K562 (cell line): ENCODE data around the gene TXNIP. TPM values are rescaled to one million over a fixed set of nuclear protein-coding genes. Genes with fewer than 3 reads are reported as not detected.
A peak's percentile ranks its signal among the peaks of the same experiment; 100 is the strongest.

Source experiments
- CTBP1 ChIP-seq: fragments of 450-650 bp; IDR thresholded peaks from 2 replicates; pipeline ENCODE4 v1.6.1; 2016; ENCODE audit warnings: borderline replicate concordance
- FOXK2 ChIP-seq, 2 experiments: fragments of 450-650 bp; IDR thresholded peaks in 1 of 2; conservative IDR thresholded peaks in 1 of 2; 2 replicates each; pipeline ENCODE4 v1.6.1; 2016; ENCODE audit warnings: low read depth in 2 of 2, mild to moderate bottlenecking in 1 of 2
- GABPA ChIP-seq: fragments of 200-800 bp; sonication (Bioruptor generic); conservative IDR thresholded peaks from 2 replicates; pipeline ENCODE4 v1.6.1; 2016; ENCODE audit warnings: low read depth, missing genetic modification characterization, missing compliant biosample characterization
- GATAD2B ChIP-seq: fragments of 450-650 bp; IDR thresholded peaks from 2 replicates; pipeline ENCODE4 v1.6.1; 2017; ENCODE audit warnings: mild to moderate bottlenecking, borderline replicate concordance
- HDAC2 ChIP-seq: fragments of 450-650 bp; IDR thresholded peaks from 2 replicates; pipeline ENCODE4 v1.6.1; 2016; ENCODE audit warnings: mild to moderate bottlenecking
- HDAC6 ChIP-seq: IDR thresholded peaks from 2 replicates; pipeline ENCODE4 v1.6.1; 2012; ENCODE audit warnings: low read depth, mild to moderate bottlenecking, control low read depth, inconsistent platforms, low read length, moderate library complexity
- HDAC8 ChIP-seq: fragments of 450-650 bp; IDR thresholded peaks from 2 replicates; pipeline ENCODE4 v1.6.1; 2016; ENCODE audit warnings: mild to moderate bottlenecking, missing genetic modification characterization, moderate library complexity, missing compliant biosample characterization
- HDGF ChIP-seq: fragments of 450-650 bp; IDR thresholded peaks from 2 replicates; pipeline ENCODE4 v1.6.1; 2016
- HNRNPH1 ChIP-seq: fragments of 200-400 bp; formaldehyde crosslinking; optimal IDR thresholded peaks from 2 replicates; pipeline ENCODE3; 2017; ENCODE audit warnings: low read depth, mild to moderate bottlenecking, low read length, moderate library complexity
- HNRNPL ChIP-seq: fragments of 200-400 bp; formaldehyde crosslinking; IDR thresholded peaks from 2 replicates; pipeline ENCODE4 v1.6.1; 2017; ENCODE audit warnings: low read depth, mild to moderate bottlenecking, low read length
- KLF13 ChIP-seq: fragments of 450-650 bp; IDR thresholded peaks from 2 replicates; pipeline ENCODE4 v1.6.1; 2016; ENCODE audit warnings: missing genetic modification characterization, low read depth, mild to moderate bottlenecking, missing compliant biosample characterization, moderate library complexity, borderline replicate concordance
- MAFF ChIP-seq: IDR thresholded peaks from 2 replicates; pipeline ENCODE4 v1.6.1; 2012; ENCODE audit warnings: low read length, improper control_type of control experiment
- MAZ ChIP-seq, 2 experiments: fragments of 450-650 bp in 1 of 2; sonication (generic) in 1 of 2; formaldehyde crosslinking; IDR thresholded peaks in 1 of 2; conservative IDR thresholded peaks in 1 of 2; 2 replicates each; pipeline versions ENCODE4 v1.4.0 to v1.5.0; 2020; ENCODE audit warnings: mild to moderate bottlenecking in 1 of 2, missing genetic modification reagents in 1 of 2
- MTA1 ChIP-seq: fragments of 450-650 bp; IDR thresholded peaks from 2 replicates; pipeline ENCODE4 v1.6.1; 2017; ENCODE audit warnings: borderline replicate concordance
- NFRKB ChIP-seq: fragments of 450-650 bp; IDR thresholded peaks from 2 replicates; pipeline ENCODE4 v1.6.1; 2016; ENCODE audit warnings: low read depth
- POLR2A ChIP-seq: fragments of 450-650 bp; conservative IDR thresholded peaks from 2 replicates; pipeline ENCODE4 v1.6.1; 2016
- XRCC5 ChIP-seq: fragments of 200-400 bp; formaldehyde crosslinking; IDR thresholded peaks from 2 replicates; pipeline ENCODE4 v1.6.1; 2017; ENCODE audit warnings: low read depth, mild to moderate bottlenecking, low read length
- ZBTB17 ChIP-seq: fragments of 450-650 bp; formaldehyde crosslinking; IDR thresholded peaks from 2 replicates; pipeline ENCODE4 v1.4.0; 2020; ENCODE audit warnings: mild to moderate bottlenecking
- ZBTB7A ChIP-seq: IDR thresholded peaks from 2 replicates; pipeline ENCODE4 v1.6.1; 2011; ENCODE audit warnings: low read depth, mild to moderate bottlenecking, low read length, moderate library complexity, borderline replicate concordance; ENCODE audit not compliant: control insufficient read depth
- ZNF224 ChIP-seq: sonication (generic); formaldehyde crosslinking; IDR thresholded peaks from 2 replicates; pipeline ENCODE4 v1.8.0; 2022; ENCODE audit warnings: mild to moderate bottlenecking, missing genetic modification reagents
- ZNF253 ChIP-seq: fragments of 250-450 bp; sonication (Bioruptor Pico); conservative IDR thresholded peaks from 2 replicates; pipeline ENCODE4 v1.6.1; 2021; ENCODE audit warnings: mild to moderate bottlenecking
- polyA plus RNA-seq, 8 experiments: library from polyadenylated mRNA; depleted of rRNA in 4 of 8; stranded (reverse) in 5 of 8; unstranded in 3 of 8; fragments of >200 nt; fragmentation: Nextera tagmentation in 2 of 8; fragmentation: Illumina TruSeq in 1 of 8; extraction: Ambion mirVana in 2 of 8; extraction: Trizol in 1 of 8; gene quantifications; 2 replicates each; pipeline versions ENCODE4 v1.2.1 to v1.2.3, GENCODE V29; 2011 to 2014; ENCODE audit warnings: inconsistent platforms in 1 of 8, missing spikeins in 1 of 8
- total RNA-seq, 7 experiments: library from RNA; depleted of rRNA in 6 of 7; stranded (reverse); fragments of >200 nt in 6 of 7; fragmentation: Illumina TruSeq in 2 of 7; extraction: Trizol in 2 of 7; gene quantifications; 2 replicates each; pipeline versions ENCODE4 v1.2.1 to v1.2.3, GENCODE V29; 2011 to 2021; ENCODE audit warnings: low replicate concordance in 1 of 7
- TF ChIP-seq, protein P1 (sequence below), 2 experiments: fragments of 450-650 bp; IDR thresholded peaks; 2 replicates each; pipeline ENCODE4 v1.6.1; 2018; ENCODE audit warnings: mild to moderate bottlenecking in 2 of 2, low read depth in 1 of 2; ENCODE audit not compliant: partially characterized antibody in 2 of 2
- TF ChIP-seq, protein P2 (sequence below): sonication (generic); formaldehyde crosslinking; IDR thresholded peaks from 2 replicates; pipeline ENCODE4 v1.8.0; 2022; ENCODE audit warnings: mild to moderate bottlenecking, missing genetic modification reagents

Gene TXNIP
- total and polyA plus RNA-seq, 9 of the 15 experiments (the other 6 are each of a cell fraction or from before 2014, with no cell fraction given): 120 to 499 (median 257) TPM

DNA sequence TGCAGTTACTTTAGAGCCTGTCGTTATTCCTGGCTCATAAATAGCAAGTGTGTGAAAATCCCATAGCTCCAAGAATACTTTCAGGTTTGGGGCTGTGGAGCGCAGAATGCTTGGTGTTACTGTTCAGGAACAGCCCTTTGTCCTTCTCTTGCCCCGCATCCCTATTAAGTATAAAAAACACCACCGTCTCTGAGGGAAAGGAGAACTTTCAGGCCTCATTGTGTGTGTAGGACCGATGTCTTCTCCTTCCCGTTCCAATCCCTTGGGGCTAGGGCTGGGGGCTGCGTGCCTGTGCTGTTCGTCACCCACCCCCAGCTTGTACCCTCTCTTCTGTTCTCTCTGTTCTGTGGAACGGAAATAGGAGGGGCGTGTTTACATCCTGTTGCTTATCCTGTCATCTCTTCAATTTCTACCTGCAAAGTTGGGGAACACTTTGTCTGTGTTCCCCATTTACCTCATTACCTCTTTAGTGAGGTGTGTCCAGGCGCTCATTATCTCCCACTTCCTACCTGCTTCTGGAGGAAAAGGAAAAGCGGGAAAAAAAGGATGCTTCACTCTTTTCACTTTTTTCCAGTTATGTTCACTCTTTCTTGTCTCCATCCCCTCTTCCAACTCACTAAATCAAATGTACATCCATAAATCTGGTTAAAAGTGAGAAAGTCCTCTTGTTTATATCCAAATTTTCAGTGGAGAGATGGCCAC is 788 bp upstream of the TXNIP start (continued):
- TF ChIP-seq, protein P1, sequence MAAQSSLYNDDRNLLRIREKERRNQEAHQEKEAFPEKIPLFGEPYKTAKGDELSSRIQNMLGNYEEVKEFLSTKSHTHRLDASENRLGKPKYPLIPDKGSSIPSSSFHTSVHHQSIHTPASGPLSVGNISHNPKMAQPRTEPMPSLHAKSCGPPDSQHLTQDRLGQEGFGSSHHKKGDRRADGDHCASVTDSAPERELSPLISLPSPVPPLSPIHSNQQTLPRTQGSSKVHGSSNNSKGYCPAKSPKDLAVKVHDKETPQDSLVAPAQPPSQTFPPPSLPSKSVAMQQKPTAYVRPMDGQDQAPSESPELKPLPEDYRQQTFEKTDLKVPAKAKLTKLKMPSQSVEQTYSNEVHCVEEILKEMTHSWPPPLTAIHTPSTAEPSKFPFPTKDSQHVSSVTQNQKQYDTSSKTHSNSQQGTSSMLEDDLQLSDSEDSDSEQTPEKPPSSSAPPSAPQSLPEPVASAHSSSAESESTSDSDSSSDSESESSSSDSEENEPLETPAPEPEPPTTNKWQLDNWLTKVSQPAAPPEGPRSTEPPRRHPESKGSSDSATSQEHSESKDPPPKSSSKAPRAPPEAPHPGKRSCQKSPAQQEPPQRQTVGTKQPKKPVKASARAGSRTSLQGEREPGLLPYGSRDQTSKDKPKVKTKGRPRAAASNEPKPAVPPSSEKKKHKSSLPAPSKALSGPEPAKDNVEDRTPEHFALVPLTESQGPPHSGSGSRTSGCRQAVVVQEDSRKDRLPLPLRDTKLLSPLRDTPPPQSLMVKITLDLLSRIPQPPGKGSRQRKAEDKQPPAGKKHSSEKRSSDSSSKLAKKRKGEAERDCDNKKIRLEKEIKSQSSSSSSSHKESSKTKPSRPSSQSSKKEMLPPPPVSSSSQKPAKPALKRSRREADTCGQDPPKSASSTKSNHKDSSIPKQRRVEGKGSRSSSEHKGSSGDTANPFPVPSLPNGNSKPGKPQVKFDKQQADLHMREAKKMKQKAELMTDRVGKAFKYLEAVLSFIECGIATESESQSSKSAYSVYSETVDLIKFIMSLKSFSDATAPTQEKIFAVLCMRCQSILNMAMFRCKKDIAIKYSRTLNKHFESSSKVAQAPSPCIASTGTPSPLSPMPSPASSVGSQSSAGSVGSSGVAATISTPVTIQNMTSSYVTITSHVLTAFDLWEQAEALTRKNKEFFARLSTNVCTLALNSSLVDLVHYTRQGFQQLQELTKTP (IDR thresholded peaks at IDR 0.05; ENCODE audit: low read depth in 1 of 2, partially characterized antibody in 2 of 2): no peak
- TF ChIP-seq FOXK2 (conservative IDR thresholded peaks at IDR 0.05 in 1 of 2, IDR thresholded peaks at IDR 0.05 in 1 of 2; ENCODE audit: low read depth in 2 of 2) (peak; percentile 95 to 98), ZNF224 (no peak), ZBTB17 (CRISPR knock-in tag) (no peak), GABPA (peak; percentile 73), KLF13 (tag) (0 out of 2 replicates have a peak, but pooled peaks have one; percentile 20), HDAC6 (no peak), NFRKB (peak; percentile 92; the same call in 1 of the 2 replicates), HNRNPL (no peak), CTBP1 (peak; percentile 51), HDAC8 (tag) (0 out of 2 replicates have a peak, but pooled peaks have one; percentile 14), HDGF (peak; percentile 90; the same call in 1 of the 2 replicates), HDAC2 (peak; percentile 16), POLR2A (no peak; the same call in 1 of the 2 replicates), MAZ (CRISPR knock-in tag; conservative IDR thresholded peaks at IDR 0.05 in 1 of 2, IDR thresholded peaks at IDR 0.05 in 1 of 2) (no peak), ZBTB7A (peak; percentile 73), ZNF253 (0 out of 2 replicates have a peak, but pooled peaks have one; percentile 57), MTA1 (0 out of 2 replicates have a peak, but pooled peaks have one; percentile 66), MAFF (no peak), GATAD2B (peak; percentile 73), XRCC5 (no peak), HNRNPH1 (no peak)
- TF ChIP-seq, protein P2, sequence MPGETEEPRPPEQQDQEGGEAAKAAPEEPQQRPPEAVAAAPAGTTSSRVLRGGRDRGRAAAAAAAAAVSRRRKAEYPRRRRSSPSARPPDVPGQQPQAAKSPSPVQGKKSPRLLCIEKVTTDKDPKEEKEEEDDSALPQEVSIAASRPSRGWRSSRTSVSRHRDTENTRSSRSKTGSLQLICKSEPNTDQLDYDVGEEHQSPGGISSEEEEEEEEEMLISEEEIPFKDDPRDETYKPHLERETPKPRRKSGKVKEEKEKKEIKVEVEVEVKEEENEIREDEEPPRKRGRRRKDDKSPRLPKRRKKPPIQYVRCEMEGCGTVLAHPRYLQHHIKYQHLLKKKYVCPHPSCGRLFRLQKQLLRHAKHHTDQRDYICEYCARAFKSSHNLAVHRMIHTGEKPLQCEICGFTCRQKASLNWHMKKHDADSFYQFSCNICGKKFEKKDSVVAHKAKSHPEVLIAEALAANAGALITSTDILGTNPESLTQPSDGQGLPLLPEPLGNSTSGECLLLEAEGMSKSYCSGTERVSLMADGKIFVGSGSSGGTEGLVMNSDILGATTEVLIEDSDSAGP (CRISPR knock-in tag): no peak
